Lung (tissue), 12 donors: ENCODE results near the gene RPS16. TPM values are rescaled to one million over a fixed set of nuclear protein-coding genes. Genes with fewer than 3 reads are reported as not detected.

Experiments
- ATAC-seq: fragments of 200-7000 bp; cut with Tn5 transposase; one replicate; pipeline ENCODE4 v1.9.1; 2020; ENCODE audit warnings: moderate number of reproducible peaks; ENCODE audit not compliant: insufficient read depth, low FRiP score
- DNase-seq, 3 donors: peaks; one replicate each; pipeline ENCODE4 v3.0.0-alpha.2; 2013 to 2017
- H3K27ac ChIP-seq, 2 donors: one replicate each; pipeline ENCODE4 v1.5.1; 2013; ENCODE audit warnings: mild to moderate bottlenecking in 2 of 2, moderate library complexity in 2 of 2, control low read depth in 1 of 2, inconsistent platforms in 1 of 2, low read depth in 1 of 2, low read length in 1 of 2
- H3K27me3 ChIP-seq, 3 donors: one replicate each; pipeline ENCODE4 v1.5.1; 2013; ENCODE audit warnings: low read length in 2 of 3; ENCODE audit not compliant: control insufficient read depth in 3 of 3, insufficient read depth in 3 of 3
- H3K36me3 ChIP-seq, 4 donors: one replicate each; pipeline ENCODE4 v1.5.1; 2013; ENCODE audit warnings: low read length in 4 of 4, mild to moderate bottlenecking in 1 of 4, moderate library complexity in 1 of 4; ENCODE audit not compliant: control insufficient read depth in 4 of 4, insufficient read depth in 4 of 4
- H3K4me1 ChIP-seq, 5 donors: one replicate each; pipeline ENCODE4 v1.5.1; 2013; ENCODE audit warnings: low read length in 5 of 5, mild to moderate bottlenecking in 2 of 5, moderate library complexity in 1 of 5; ENCODE audit not compliant: control insufficient read depth in 5 of 5, insufficient read depth in 5 of 5
- H3K4me3 ChIP-seq: one replicate; pipeline ENCODE4 v1.5.1; 2013; ENCODE audit warnings: mild to moderate bottlenecking, control low read depth, moderate library complexity
- H3K9ac ChIP-seq, 2 donors: one replicate each; pipeline ENCODE4 v1.5.1; 2013; ENCODE audit warnings: low read length in 2 of 2, control low read depth in 1 of 2; ENCODE audit not compliant: insufficient read depth in 1 of 2
- H3K9me3 ChIP-seq, 4 donors: one replicate each; pipeline ENCODE4 v1.5.1; 2013; ENCODE audit warnings: low read length in 3 of 4, mild to moderate bottlenecking in 1 of 4, moderate library complexity in 1 of 4; ENCODE audit not compliant: control insufficient read depth in 4 of 4, insufficient read depth in 3 of 4
- WGBS, 2 donors: extraction: QIAGEN DNeasy Blood & Tissue Kit; methylation state at CpG; one replicate each; pipeline ENCODE4 v1.1.7; 2013; 5-methylcytosine and 5-hydroxymethylcytosine counted together
- polyA plus RNA-seq, 2 donors: library from polyadenylated mRNA; stranded (reverse); fragments of 200-250 nt; gene quantifications; one replicate each; pipeline ENCODE4 v1.2.1, GENCODE V29; 2013
- total RNA-seq, 2 donors: library from RNA; depleted of rRNA in 1 of 2; stranded (reverse); fragments of >200 nt in 1 of 2; gene quantifications; one replicate each; pipeline ENCODE4 v1.2.1, GENCODE V29; 2014 to 2021
- TF ChIP-seq, protein P1 (sequence below): IDR thresholded peaks from 2 replicates; pipeline ENCODE4 v1.5.1; 2012; ENCODE audit warnings: mild to moderate bottlenecking; ENCODE audit errors: control extremely low read depth, extremely low read depth
- donor health status: control.
- donor health status: control.
- donor health status: Bipolar disorder and iron deficiency.
- donor health status: healthy.
- donor health status: DM: yes; HTN: yes; CAD: no.

Gene RPS16
- total and polyA plus RNA-seq, 4 donors: 108 to 3,242 (median 2,120) TPM

DNA sequence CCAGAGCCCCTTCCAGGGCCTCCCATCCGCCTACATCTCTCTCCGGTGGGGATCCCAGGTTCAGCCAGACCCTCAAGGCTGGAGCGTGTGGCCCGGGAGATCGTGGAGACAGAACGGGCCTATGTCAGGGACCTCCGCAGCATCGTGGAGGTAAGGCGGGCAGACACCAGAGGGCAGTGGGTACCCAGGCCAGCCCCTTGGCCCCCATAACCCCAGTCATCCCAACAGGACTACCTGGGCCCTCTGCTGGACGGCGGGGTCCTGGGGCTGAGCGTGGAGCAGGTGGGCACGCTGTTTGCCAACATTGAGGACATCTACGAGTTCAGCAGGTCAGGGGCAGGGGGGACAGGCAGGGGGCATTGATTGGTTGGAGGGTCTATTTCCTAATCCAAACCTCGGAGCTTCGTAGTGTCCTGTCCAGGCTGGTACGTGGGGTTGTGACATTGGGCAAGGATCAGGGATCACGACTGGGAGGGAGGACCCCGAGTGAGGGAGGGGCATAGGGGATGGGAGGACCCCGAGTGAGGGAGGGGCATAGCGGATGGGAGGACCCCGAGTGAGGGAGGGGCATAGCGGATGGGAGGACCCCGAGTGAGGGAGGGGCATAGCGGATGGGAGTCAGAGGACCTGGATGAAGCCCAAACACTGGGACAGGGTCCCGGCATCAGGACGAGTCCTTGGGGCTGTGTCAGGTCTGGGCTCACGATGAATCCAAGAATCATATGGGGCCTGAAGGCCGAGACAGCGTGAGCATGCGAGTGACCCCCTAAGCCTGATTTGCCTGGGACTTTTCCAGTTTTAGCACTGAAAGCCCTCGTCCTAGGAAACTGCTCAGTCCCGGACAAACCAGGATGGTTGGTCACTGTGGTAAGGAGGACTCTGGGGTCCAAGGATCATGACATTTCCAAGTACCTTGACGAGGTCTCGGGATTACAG, 20.4 kb downstream of the RPS16 start:
- DNase-seq: no peak
- WGBS, 2 donors: 69 to 83% methylated on average over 35 of the region's 35 CpGs
- Histone ChIP-seq H3K27ac (peak overlapping the region in 1 of 2 donors; percentile 2), H3K4me1 (peaks cover 0 to 41% (median 13%) of the 10 kb centered on the region in 5 donors), H3K9me3 (no peaks in the 10 kb centered on the region), H3K4me3 (peak overlapping the region; percentile 6), H3K9ac (peak overlapping the region in 1 of 2 donors; percentile 3), H3K36me3 (peaks cover 4 to 26% (median 19%) of the 10 kb centered on the region in 4 donors), H3K27me3 (no peaks in the 10 kb centered on the region)
- no peak for ATAC-seq
- TF ChIP-seq, protein P1, sequence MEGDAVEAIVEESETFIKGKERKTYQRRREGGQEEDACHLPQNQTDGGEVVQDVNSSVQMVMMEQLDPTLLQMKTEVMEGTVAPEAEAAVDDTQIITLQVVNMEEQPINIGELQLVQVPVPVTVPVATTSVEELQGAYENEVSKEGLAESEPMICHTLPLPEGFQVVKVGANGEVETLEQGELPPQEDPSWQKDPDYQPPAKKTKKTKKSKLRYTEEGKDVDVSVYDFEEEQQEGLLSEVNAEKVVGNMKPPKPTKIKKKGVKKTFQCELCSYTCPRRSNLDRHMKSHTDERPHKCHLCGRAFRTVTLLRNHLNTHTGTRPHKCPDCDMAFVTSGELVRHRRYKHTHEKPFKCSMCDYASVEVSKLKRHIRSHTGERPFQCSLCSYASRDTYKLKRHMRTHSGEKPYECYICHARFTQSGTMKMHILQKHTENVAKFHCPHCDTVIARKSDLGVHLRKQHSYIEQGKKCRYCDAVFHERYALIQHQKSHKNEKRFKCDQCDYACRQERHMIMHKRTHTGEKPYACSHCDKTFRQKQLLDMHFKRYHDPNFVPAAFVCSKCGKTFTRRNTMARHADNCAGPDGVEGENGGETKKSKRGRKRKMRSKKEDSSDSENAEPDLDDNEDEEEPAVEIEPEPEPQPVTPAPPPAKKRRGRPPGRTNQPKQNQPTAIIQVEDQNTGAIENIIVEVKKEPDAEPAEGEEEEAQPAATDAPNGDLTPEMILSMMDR: no peak

DNA sequence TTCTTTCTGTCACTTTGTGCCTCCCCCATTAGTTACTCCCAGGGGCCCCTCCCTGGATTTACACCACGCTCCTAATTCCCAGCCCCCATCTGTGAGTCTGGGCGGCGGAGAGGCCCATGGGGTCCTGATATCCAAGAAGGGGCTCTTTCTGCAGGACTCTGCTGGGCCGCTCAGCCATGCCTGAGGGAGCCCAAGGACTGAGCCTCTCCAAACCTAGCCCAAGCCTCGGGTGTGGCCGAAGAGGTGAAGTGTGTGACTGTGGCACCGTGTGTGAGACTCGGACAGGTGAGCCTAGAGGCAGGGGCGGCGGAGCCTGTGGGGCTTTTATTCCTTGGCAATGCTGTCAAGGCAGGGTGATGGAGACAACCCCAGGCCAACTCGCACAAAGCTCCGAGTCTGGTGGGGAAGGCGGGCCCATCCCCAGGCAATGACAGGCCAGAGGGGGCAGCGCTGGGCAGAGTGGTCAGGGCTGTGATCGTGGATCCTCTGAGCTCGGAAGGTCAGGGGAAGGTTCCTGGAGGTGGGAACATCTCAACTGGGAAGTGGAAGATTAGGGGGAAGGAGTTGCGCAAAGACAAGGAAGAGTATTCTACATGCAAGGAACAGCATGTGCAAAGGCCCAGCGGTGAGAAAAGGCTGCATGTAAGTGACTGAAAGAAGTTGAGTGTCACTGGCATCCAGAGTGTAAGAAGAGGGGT, 21.7 kb downstream of the RPS16 start:
- peak overlapping the region; percentile 56 for H3K4me3 ChIP-seq
- DNase-seq (no peak), ATAC-seq (no peak)
- peak overlapping the region; percentile 48 to 94 for H3K27ac ChIP-seq
- WGBS, 2 donors: 47 to 63% methylated on average over 18 of the region's 18 CpGs
- TF ChIP-seq, protein P1: no peak
- no peaks in the 10 kb centered on the region for H3K9me3 ChIP-seq
- H3K27me3 ChIP-seq: no peaks in the 10 kb centered on the region
- H3K36me3 ChIP-seq: peaks cover 4 to 25% (median 16%) of the 10 kb centered on the region in 4 donors
- peak overlapping the region; percentile 66 to 88 for H3K9ac ChIP-seq
- H3K4me1 ChIP-seq: peaks cover 0 to 46% (median 14%) of the 10 kb centered on the region in 5 donors

DNA sequence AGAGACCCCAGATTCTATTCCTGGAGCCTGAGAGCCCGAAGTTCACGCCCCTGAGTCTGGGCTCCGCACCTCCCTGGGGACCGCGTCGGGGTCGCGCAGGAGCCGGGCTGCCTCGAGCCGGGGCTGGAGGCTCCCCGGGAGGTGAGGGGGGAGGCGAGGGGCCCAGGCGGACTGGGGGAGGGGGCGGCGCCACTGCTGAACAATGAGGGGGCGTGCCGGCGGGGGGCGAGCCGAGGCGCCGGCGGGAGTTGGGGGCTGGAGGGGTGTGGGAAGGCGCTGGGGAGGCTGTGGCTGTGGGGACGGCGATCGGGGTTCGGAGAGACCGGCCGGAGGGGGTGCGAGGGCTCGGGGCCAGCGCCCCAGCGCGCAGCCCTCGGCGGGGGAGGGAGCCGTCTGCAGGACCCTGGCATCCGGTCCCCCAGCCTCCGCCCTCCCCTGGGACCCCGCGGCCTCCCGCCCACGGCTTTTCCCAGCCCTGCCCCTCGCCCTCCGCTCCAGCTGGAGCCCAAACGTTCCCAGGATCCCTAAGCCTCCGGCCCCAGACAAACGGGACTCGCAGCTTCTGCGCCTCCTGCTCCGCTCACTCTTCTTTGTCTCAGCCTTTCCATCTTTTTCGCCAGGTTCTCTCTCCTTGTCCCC, 22.4 kb downstream of the RPS16 start:
- H3K4me1 ChIP-seq: peaks cover 0 to 52% (median 14%) of the 10 kb centered on the region in 5 donors
- WGBS, 2 donors: 2 to 3% methylated on average over 26 to 54 of the region's 54 CpGs
- peak overlapping the region; percentile 56 for H3K4me3 ChIP-seq
- no peaks in the 10 kb centered on the region for H3K9me3 ChIP-seq
- TF ChIP-seq, protein P1: no peak
- peak overlapping the region; percentile 93 to 94 for H3K27ac ChIP-seq
- ATAC-seq: no peak
- no peaks in the 10 kb centered on the region for H3K27me3 ChIP-seq
- peaks cover 0 to 20% (median 12%) of the 10 kb centered on the region in 4 donors for H3K36me3 ChIP-seq
- peak overlapping the region; percentile 73 to 88 for H3K9ac ChIP-seq
- DNase-seq: peak; percentile 89 to 91 (median 90)
